ENCODE data around the gene NHEJ1. TPM values are rescaled to one million over a fixed set of nuclear protein-coding genes. Genes with fewer than 3 reads are reported as not detected.

The NHEJ1 gene
- total and polyA plus RNA-seq, 9 of the 15 experiments (the other 6 are each of a cell fraction or from before 2014, with no cell fraction given) = 9.0 to 23.7 (median 13.9) TPM

DNA sequence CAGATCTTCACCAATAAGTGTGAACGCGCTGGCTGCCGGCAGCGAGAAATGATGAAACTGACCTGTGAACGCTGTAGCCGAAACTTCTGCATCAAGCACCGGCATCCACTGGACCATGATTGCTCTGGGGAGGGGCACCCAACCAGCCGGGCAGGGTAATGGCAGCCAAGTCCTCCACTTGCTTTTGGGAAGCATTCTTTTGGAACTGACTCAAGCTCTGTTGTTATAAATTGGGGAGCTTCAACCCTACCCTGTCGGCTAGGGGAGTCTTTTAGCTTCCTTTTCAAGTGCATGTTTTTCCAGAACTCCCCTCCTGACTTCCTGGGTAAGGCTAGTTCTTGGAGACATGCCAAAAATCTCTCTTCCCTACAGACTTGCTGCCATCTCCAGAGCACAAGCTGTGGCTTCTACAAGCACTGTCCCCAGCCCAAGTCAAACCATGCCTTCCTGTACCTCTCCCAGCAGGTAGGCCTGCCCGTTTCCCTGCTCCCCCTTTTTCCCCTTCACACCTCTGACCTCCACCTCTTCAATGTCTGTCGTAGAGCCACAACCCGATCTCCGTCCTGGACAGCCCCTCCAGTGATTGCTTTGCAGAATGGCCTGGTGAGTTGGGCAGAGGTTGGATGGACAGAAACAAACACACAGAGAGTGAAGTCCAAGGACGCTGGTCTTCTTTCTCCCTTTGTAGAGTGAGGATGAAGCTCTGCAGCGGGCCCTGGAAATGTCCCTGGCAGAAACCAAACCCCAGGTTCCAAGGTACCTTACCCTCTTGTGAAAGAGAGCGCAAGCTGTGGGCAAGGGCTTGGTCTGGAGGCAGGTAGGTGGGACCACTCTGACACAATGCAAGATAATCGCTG, 47.5 kb upstream of the NHEJ1 start:
- Histone ChIP-seq H3K27me3 (ENCODE audit: control insufficient read depth in 2 of 2, insufficient read depth in 2 of 2, low read length in 2 of 2) (no peaks in the 10 kb centered on the region), H3K4me1 (replicated peaks in 1 of 2; ENCODE audit: control insufficient read depth in 2 of 2, insufficient read depth in 2 of 2, low read length in 2 of 2) (peaks cover 16 to 17% of the 10 kb centered on the region in 2 experiments; a peak in 4 of 5 replicates), H2AFZ (ENCODE audit: low read depth, low read length) (no peak overlapping the region), H3K79me2 (ENCODE audit: control insufficient read depth, insufficient read depth, low read length) (no peaks in the 10 kb centered on the region), H3K4me2 (ENCODE audit: insufficient read depth, low read length) (peak overlapping the region; percentile 84; the same call in 1 of the 2 replicates), H3K4me3 (no peak overlapping the region), H3K9me3 (replicated peaks; ENCODE audit: control insufficient read depth, insufficient read depth, low read depth, low read length) (0 out of 2 replicates have a peak, but pooled peaks cover 2% of the 10 kb centered on the region), H3K27ac (ENCODE audit: extremely low read depth, low read depth, low read length) (0 out of 3 replicates have a peak overlapping the region, but pooled peaks have one; percentile 28), H3K9me1 (ENCODE audit: control insufficient read depth, insufficient read depth, low read length) (no peaks in the 10 kb centered on the region), H4K20me1 (replicated peaks; ENCODE audit: control insufficient read depth, insufficient read depth, low read length) (peaks cover 11% of the 10 kb centered on the region; the same call in 1 of the 2 replicates), H3K9ac (ENCODE audit: insufficient read depth in 1 of 2, low read depth in 2 of 2, low read length in 2 of 2) (peak overlapping the region; percentile 38 to 93; a peak in 2 of 4 replicates), H3K36me3 (ENCODE audit: control insufficient read depth, insufficient read depth, low read length) (peaks cover 52% of the 10 kb centered on the region; the same call in 2 of the 3 replicates)
- intact Hi-C loops (cut with micrococcal nuclease) (loop anchor here (2.0 kb wide), 1 partner anchor 31 kb away; the partner anchor contains the start of gene CNPPD1), in situ Hi-C loops (cut with MboI) (loop anchor here (5.0 kb wide), 1 partner anchor 36 kb away; the partner anchor contains the start of gene SLC23A3)
- FAIRE-seq = no peak
- POLR2A ChIA-PET = interaction anchor here (1.2 to 1.4 kb wide), 2 partner anchors 9 to 71 kb away, joined by 4 to 6 read pairs; partner anchors contain the start of gene DNAJB2
- no peak for ATAC-seq
- DNase-seq (ENCODE audit: extremely low read depth in 1 of 4, low spot score in 3 of 4) = no peak
- CTCF ChIA-PET (ENCODE audit: low intra/inter-chr PET ratio) = no interaction called here
- TF ChIP-seq NFIC (IDR thresholded peaks at IDR 0.05) (peak; percentile 81), ZNF444 (CRISPR knock-in tag; IDR thresholded peaks at IDR 0.05) (no peak), ZNF124 (CRISPR knock-in tag; IDR thresholded peaks at IDR 0.05) (no peak), TFAP4 (CRISPR knock-in tag; IDR thresholded peaks at IDR 0.05; ENCODE audit: borderline replicate concordance) (0 out of 2 replicates have a peak, but pooled peaks have one; percentile 4), CXXC5 (CRISPR knock-in tag; IDR thresholded peaks at IDR 0.05) (no peak)
- TF ChIP-seq, protein P1, sequence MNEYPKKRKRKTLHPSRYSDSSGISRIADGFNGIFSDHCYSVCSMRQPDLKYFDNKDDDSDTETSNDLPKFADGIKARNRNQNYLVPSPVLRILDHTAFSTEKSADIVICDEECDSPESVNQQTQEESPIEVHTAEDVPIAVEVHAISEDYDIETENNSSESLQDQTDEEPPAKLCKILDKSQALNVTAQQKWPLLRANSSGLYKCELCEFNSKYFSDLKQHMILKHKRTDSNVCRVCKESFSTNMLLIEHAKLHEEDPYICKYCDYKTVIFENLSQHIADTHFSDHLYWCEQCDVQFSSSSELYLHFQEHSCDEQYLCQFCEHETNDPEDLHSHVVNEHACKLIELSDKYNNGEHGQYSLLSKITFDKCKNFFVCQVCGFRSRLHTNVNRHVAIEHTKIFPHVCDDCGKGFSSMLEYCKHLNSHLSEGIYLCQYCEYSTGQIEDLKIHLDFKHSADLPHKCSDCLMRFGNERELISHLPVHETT (CRISPR knock-in tag; conservative IDR thresholded peaks at IDR 0.05 in 1 of 2, IDR thresholded peaks at IDR 0.05 in 1 of 2) = no peak
- TF ChIP-seq, protein P2, sequence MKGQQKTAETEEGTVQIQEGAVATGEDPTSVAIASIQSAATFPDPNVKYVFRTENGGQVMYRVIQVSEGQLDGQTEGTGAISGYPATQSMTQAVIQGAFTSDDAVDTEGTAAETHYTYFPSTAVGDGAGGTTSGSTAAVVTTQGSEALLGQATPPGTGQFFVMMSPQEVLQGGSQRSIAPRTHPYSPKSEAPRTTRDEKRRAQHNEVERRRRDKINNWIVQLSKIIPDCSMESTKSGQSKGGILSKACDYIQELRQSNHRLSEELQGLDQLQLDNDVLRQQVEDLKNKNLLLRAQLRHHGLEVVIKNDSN (CRISPR knock-in tag; IDR thresholded peaks at IDR 0.05) = no peak
- TF ChIP-seq, protein P3, sequence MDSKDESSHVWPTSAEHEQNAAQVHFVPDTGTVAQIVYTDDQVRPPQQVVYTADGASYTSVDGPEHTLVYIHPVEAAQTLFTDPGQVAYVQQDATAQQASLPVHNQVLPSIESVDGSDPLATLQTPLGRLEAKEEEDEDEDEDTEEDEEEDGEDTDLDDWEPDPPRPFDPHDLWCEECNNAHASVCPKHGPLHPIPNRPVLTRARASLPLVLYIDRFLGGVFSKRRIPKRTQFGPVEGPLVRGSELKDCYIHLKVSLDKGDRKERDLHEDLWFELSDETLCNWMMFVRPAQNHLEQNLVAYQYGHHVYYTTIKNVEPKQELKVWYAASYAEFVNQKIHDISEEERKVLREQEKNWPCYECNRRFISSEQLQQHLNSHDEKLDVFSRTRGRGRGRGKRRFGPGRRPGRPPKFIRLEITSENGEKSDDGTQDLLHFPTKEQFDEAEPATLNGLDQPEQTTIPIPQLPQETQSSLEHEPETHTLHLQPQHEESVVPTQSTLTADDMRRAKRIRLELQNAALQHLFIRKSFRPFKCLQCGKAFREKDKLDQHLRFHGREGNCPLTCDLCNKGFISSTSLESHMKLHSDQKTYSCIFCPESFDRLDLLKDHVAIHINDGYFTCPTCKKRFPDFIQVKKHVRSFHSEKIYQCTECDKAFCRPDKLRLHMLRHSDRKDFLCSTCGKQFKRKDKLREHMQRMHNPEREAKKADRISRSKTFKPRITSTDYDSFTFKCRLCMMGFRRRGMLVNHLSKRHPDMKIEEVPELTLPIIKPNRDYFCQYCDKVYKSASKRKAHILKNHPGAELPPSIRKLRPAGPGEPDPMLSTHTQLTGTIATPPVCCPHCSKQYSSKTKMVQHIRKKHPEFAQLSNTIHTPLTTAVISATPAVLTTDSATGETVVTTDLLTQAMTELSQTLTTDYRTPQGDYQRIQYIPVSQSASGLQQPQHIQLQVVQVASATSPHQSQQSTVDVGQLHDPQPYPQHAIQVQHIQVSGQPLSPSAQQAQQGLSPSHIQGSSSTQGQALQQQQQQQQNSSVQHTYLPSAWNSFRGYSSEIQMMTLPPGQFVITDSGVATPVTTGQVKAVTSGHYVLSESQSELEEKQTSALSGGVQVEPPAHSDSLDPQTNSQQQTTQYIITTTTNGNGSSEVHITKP (IDR thresholded peaks at IDR 0.05; ENCODE audit: partially characterized antibody) = peak; percentile 87
- no TSS peak for BruUV-seq (replicated peaks)
- WGBS (ENCODE audit: insufficient coverage, low coverage, missing lambda C conversion rate) = 77% methylated on average over 13 of the region's 17 CpGs

All from K562 (cell line).